GM12892 (cell line): ENCODE data around the gene LBHD2.
"Not testable (repeated sequence)": the region's sequence is repeated elsewhere in the genome, so short reads cannot be mapped to it uniquely, and the experiment has no call there.

Source experiments
- POLR2A ChIP-seq: IDR thresholded peaks from 2 replicates; pipeline ENCODE4 v1.6.1; 2011; ENCODE audit warnings: low read depth, low read length, control low read depth
- POLR2AphosphoS5 ChIP-seq: IDR thresholded peaks from 2 replicates; pipeline ENCODE4 v1.6.1; 2011; ENCODE audit warnings: low read depth, low read length, control low read depth
- TAF1 ChIP-seq: IDR thresholded peaks from 2 replicates; pipeline ENCODE4 v1.6.1; 2011; ENCODE audit warnings: low read depth, mild to moderate bottlenecking, control low read depth, low read length, borderline replicate concordance

GRCh38 chr14:103119527-103119926 is 35.5 kb downstream of the LBHD2 start:
- not testable (repeated sequence) for TF ChIP-seq POLR2A, POLR2AphosphoS5, TAF1
